CD4-positive, alpha-beta T cell treated with Interleukin-4 for 4 hours (primary cell): ENCODE measurements around the gene JAKMIP2.
"Not testable (repeated sequence)": the region's sequence is repeated elsewhere in the genome, so short reads cannot be mapped to it uniquely, and the experiment has no call there.

Source experiments
- DNase-seq: peaks from one replicate; pipeline ENCODE4 v3.0.0-alpha.2; 2020

Gene JAKMIP2

GRCh38 chr5:147586221-147586620, 196.3 kb downstream of the JAKMIP2 start:
- no peak for DNase-seq

GRCh38 chr5:147582272-147582671, 200.3 kb downstream of the JAKMIP2 start:
- not testable (repeated sequence) for DNase-seq

DNA sequence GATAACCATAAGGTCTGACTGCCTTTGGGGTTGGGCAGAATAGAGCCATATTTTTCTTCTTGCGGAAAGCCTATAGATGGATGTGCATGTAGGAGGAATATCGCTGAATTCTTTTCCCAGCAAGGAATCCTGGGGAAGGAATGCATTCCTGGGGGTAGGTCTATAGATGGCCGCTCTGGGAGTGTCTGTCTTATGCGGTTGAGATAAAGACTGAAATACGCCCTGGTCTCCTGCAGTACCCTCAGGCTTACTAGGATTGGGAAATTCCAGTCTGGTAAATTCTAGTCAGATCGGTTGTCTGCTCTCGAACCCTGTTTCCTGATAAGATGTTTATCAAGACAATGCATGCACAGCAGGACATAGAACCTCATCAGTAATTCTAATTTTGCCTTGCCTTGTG, 202.1 kb downstream of the JAKMIP2 start:
- not testable (repeated sequence) for DNase-seq

DNA sequence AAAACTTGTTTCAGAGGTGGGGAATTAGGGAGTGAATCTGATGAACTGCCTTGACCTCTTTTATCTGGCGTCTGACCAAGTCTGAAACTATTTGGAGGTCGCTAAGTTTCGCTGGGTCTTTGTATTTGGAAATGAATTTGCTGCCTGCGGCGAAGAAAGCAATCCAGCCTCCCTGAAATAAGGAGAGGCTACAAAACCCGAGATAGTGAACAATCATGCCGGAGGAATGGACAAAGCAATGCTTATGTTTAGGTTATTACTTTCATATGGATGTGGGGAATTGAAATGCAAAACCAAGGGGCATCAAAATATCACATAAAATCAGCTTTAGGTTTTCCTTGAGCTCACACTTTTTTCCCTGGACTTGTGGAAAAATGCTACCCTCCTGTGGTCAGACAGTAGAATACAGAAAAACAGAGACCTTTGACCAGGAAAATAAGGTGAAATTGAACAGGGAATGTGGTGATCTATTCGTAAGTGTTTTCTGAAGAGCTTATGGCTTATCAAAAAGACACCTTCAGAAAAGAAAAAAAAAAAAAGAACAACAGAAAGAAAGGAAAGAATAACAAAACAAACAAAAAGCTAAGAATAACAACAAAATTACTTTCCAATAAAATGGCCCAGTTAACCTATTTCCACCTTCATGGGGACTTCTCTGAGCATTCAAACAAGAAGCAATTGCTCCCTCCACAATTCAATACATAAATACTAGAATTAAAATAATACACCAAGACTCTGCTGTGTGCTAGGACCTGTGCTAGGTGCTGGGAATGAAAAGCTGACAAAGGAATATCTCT, 204.1 kb downstream of the JAKMIP2 start:
- no peak for DNase-seq

DNA sequence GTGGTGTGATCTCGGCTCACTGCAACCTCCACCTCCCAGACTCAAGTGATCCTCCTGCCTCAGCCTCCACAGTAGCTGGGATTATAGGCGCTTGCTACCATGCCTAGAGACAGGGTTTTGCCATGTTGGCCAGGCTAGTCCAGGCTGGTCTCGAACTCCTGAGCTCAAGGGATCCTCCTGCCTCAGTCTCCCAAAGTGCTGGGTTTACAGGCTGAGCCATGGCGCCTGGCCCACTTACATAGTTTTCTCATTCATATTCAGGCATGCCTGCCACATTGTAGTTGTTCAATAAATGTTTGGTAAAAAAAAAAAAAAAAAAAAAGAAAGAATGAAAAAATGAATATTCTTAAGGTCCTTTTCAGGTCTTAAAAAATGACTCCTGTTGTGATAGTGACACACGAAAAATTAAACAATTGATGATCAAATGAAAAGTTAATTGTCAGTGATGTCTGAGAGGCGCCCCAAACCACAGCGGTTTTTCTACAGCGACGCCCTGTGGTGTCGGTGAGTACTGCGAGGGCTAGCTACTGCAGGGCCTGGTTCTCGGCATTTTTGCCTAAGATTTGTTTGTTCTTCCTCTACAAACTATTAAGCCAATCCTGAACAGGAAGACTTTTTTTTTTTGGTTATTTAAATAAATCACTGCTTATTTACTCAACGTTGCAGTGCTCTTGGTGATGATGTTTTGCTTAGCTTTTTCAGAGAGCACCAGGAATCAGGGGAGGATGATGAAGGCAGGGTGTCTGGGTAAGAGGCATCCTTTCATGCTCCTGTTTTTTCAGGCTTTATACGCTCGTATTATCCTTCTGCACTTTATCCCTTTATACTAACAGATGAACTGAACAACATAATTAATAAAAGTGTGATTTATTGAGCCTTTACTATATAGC, 205.6 kb downstream of the JAKMIP2 start:
- peak; percentile 5 for DNase-seq

DNA sequence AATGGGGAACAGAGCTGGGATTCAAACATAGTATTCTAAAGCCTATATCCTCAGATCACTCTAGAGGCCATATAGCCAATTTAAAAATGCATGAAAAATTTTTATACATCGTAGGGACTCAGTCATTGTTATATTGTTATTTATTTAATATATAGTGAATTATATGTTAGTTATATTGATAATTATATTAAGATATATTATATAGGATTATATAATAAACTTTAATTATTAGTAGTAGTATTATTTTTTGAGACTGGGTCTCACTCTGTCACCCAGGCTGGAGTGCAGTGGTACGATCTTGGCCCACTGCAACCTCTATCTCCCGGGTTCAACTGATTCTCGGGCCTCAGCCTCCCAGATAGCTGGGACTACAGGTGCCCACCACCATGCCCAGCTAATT, 206.9 kb downstream of the JAKMIP2 start:
- DNase-seq, result no peak

GRCh38 chr5:147573211-147573610, 209.3 kb downstream of the JAKMIP2 start:
- DNase-seq, result no peak

DNA sequence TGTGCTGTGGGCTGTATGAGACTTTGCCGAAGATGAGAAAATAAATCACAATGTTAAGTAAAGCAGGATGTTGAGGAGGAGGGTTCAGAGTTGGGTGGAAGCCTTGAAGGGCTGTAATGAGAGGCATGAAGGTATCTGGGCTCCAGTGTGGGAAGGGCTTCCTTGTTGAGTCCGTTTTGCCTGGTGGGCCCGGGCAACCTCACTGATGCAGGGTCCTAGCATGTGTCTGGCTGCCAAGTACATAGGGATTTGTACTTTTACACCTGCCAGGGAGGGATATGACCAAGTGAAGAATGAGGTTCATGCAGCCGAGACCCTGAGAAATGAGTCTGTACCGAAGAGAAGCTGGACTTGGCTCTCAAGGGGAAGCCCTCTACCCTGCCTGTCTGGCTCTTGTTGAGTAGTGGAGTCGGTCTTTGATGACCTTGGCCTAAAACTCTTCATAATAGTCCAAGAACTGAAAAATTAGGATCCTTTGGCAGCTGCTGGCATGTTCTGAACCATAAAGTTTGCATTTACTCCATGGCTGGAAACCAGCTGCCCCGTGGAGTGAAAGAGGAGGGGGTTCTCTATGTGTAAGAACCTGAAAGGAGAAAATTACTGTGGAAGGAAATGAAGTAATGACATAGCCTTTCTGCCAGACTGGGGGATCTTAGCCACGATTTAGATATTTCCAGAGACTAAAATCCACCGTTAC, 213.7 kb downstream of the JAKMIP2 start:
- no peak for DNase-seq

- DNase-seq, result no peak
Observed at GRCh38 chr5:147567917-147568598, 214.5 kb downstream of the JAKMIP2 start.

- no peak for DNase-seq
Observed at GRCh38 chr5:147565524-147565923, 217.0 kb downstream of the JAKMIP2 start.

DNA sequence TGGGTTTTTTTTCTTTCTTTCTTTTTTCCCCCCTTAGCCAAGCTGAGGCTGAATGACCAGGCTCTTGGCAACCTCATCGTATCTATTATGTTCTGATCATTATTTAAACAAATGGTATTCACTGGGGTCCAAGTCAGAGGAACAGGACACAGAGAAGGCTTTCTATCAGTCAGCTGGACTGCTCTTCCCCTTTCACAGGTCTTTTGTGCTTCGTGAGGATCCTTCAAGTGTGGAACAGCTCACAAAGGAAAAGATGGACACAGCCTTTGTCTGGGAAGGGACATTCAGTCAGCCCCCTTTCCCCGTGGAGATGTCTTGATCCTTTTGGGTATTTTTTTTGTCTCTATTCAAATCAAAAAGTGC, 218.4 kb downstream of the JAKMIP2 start:
- DNase-seq, result no peak

DNA sequence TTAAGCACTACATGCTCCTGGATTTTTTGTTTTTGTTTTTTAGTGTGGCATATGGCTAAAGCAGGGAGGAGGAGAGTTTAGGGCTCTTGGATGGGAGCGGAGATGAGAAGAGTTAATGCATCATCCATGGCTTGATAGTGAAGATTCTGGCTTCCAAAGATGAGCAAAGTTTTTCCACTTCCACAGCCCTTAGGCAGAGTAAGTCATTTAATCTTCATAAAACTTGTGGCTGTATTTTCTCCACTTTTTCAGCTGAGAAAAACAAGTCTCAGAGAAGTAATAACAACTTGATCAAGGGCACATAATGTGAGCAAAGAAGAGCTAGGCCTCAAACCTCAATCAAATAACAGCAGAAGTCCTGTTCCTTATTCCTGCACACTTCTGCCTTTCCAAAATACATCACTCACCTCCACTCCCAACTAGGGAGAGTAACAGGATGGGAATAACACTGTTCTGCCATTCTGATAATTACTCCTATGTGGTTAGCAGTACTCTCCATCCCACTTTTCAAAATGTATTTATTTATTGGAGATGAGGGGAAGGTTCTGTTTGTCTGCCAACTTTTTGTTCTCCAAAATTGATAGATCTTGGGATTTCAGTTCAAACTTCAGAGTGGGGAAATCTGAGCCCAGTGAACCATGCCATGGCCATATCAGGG, 218.9 kb downstream of the JAKMIP2 start:
- no peak for DNase-seq

DNA sequence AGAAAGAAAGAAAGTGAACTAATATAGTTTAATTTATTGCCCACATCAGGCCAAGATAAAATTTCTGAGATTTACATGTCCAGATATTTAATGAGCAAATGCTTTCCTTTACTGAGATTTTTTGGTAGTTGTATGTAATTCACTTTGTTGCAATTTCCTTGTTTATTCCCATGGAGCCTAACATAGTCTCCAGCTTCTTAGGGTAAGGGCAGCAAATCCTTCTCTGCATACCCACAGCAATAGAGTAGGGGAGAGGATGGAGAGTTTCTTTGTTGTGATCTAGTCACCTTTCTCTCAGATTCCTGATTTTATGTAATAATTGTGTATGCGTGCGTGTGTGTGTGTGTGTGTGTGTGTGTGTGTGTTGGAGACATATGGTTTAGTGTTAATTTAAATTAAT, 221.1 kb downstream of the JAKMIP2 start:
- DNase-seq, result no peak

DNA sequence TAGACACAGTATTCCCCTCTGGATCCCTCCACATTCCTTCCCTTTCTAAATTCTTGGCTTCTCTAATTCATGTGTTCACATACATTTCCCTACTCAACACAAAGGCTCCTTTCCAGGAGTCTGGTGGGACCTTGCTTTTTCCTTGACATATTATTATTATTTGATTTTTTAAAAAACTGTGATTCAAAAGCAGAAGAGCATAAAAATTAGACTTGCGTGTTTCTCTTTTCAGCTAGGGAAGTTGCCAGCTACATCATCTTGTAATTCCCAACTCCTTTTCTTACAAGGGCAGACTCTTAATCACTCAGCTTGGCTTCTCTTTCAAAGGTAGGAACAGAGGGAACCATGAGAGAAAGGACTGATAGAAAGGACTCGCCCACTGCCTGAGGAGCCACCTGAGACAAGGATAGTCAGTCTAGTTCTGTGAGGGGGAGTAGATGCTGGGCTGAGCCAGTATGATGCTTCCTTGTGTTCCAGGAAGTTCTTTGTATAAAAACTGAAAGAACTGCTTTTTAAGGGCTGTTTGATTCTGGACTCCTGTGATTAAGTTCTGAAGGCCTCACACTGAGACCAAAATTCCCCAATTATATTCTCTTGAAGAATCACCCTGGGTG, 221.7 kb downstream of the JAKMIP2 start:
- DNase-seq, result no peak

DNA sequence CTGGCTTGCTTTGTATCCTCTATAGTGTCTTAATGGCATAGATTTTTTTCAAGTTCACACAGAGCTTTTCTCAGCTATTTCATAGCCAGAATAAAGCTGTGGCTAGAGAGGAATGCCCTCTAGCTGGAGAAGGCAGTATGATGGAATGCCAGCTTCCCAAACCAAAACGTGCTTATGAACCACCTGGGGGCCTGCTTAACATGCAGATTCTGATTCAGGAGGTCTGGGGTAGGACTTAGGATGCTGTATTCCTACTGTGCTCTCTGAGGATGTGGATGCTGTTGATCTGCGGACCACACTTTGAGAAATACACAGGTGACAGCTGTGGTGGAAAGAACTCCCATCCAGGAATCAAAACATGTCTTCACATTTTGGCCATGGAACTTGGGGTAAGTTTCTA, 222.8 kb downstream of the JAKMIP2 start:
- no peak for DNase-seq

- DNase-seq, result no peak
Observed at GRCh38 chr5:147558826-147559225, 223.7 kb downstream of the JAKMIP2 start.

DNA sequence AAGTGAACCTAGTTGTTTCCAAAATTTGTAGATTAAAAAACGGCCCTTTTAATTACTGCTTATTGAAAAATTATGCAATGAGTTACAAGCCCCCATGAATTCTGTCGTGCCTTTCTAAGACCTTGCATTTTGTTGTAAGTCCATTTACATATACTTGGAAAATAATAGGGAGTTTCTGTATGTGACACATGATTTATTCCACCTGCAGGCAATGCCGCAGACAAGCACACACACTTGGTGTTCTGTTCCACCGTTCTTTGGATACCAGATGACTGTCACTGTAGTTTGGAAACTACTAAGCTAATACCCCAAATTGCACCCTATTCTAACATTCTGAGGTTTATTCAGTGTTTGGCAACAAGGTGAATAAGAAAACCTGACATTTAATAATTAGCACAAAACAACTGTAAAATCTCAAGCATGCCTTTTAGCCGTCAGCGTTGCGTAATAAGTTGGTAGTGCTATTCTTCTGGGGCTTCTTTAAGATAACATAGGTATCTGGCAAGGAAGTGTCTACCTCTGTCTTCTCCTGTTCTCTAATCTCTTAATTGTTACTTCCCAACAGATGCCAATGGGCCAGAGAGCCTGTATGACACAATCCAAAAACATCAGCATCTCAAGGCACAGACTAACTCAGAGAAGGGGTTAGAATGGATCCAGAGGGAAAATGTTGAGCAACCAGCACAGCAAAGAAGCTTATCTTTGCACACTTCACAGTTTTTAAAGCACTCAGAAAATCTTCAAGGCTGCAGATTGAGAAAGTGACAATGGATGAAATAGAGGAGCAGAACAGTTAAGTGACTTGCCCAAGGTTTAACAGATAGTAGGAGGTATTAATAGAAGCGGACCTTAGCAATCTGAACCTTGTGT, 224.4 kb downstream of the JAKMIP2 start:
- no peak for DNase-seq

DNA sequence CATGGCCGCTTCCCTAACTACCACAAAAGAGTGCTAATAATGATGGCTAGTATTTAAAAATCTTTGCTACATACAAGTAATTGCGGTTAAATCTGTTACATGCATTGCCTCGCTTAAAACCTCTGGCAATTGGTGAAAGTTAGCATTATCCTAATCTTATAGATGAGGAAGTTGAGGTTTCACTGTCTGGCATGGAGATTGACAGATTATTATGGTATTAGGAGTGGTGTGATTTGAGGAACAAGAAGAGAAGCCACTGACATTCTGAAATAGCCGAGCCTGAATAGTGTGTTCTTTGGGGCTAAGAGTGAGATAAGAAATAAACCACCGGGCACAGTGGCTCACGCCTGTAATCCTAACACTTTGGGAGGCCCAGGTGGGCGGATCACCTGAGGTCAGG, 227.4 kb downstream of the JAKMIP2 start:
- DNase-seq, result no peak

GRCh38 chr5:147554261-147554817, 228.2 kb downstream of the JAKMIP2 start:
- no peak for DNase-seq

GRCh38 chr5:147553817-147554216, 228.7 kb downstream of the JAKMIP2 start:
- not testable (repeated sequence) for DNase-seq

DNA sequence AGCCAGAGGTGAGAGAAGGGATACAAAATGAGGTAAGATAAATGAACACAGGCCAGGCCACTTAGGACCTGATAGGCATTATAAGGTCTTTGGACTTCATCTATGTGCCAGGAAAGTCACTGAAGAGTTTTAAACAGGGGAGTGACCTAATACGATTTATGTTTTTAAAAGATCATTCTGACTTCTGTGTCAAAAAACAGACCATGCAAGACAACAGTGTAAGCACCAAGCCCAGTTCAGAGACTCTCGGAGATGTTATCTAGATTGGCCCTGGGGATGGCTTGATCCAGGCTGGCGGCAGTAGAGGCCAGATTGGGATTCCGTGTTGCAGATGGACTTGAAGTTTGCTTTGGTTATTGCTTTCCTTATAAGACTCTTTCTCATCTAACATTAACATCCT, 229.6 kb downstream of the JAKMIP2 start:
- no peak for DNase-seq
